Spleen (tissue), 7 donors: ENCODE results near the gene CNTNAP5.

Source experiments
- POLR2A ChIP-seq, 3 donors: fragments of 450-650 bp; IDR thresholded peaks; one replicate each; pipeline ENCODE4 v1.5.1; 2017; ENCODE audit warnings: antibody characterized with exemption in 3 of 3, mild to moderate bottlenecking in 1 of 3
- TF ChIP-seq, protein P1 (sequence below), 11 experiments: fragments of 200-600 bp in 7 of 11; fragments of 450-650 bp in 4 of 11; sonication (generic) in 4 of 11; IDR thresholded peaks in 8 of 11; conservative IDR thresholded peaks in 3 of 11; 1 replicate in 7 of 11; 2 replicates in 4 of 11; pipeline versions ENCODE4 v1.4.0 to v1.8.0; 2016 to 2021; ENCODE audit warnings: antibody characterized with exemption in 11 of 11, inconsistent platforms in 4 of 11, mild to moderate bottlenecking in 1 of 11
- donor health status: DM: no; HTN: no; CAD: no; lungs with moderate emphysema.
- donor health status: DM: no; HTN: no; CAD: no.
- donor health status: DM: no; HTN: no; CAD: no.

GRCh38 chr2:123976054-123976648 is 48.9 kb upstream of the CNTNAP5 start:
- TF ChIP-seq, protein P1, sequence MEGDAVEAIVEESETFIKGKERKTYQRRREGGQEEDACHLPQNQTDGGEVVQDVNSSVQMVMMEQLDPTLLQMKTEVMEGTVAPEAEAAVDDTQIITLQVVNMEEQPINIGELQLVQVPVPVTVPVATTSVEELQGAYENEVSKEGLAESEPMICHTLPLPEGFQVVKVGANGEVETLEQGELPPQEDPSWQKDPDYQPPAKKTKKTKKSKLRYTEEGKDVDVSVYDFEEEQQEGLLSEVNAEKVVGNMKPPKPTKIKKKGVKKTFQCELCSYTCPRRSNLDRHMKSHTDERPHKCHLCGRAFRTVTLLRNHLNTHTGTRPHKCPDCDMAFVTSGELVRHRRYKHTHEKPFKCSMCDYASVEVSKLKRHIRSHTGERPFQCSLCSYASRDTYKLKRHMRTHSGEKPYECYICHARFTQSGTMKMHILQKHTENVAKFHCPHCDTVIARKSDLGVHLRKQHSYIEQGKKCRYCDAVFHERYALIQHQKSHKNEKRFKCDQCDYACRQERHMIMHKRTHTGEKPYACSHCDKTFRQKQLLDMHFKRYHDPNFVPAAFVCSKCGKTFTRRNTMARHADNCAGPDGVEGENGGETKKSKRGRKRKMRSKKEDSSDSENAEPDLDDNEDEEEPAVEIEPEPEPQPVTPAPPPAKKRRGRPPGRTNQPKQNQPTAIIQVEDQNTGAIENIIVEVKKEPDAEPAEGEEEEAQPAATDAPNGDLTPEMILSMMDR (IDR thresholded peaks at IDR 0.05 in 8 of 11, conservative IDR thresholded peaks at IDR 0.05 in 3 of 11), result no peak
- TF ChIP-seq POLR2A (IDR thresholded peaks at IDR 0.05), result no peak
